NCI-H2081 (cell line): ENCODE measurements around the gene TMEM209.
"Not testable (repeated sequence)": the region's sequence is repeated elsewhere in the genome, so short reads cannot be mapped to it uniquely, and the experiment has no call there.

ENCODE experiments used
- DNase-seq, 2 experiments: peaks; one replicate each; lab custom pipeline; 2025; lab: John Stamatoyannopoulos, UW

TMEM209 gene

DNA sequence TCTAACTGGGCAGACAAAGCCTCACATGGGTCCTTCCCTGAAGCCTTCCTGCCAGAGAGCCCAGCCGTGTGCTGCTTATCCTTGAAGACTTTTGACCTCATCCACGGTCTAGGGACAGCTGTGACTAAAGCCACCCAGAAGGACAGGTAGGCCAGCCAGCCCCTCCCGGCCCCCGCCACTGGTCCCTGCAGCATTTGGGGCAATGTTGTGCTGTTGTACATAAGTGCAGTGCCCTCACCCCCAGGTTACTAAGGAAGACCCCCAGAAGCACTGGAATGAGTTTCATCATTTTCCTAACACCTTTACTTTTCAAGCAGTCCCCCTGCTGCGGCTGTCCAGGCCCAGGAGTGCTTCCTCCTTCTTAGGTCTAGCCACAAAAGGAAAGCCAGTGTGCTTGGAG is 43.0 kb downstream of the TMEM209 start:
- DNase-seq: no peak

- no peak for DNase-seq
These were observed 44.8 kb downstream of the TMEM209 start for GRCh38 chr7:130160455-130160854.

DNA sequence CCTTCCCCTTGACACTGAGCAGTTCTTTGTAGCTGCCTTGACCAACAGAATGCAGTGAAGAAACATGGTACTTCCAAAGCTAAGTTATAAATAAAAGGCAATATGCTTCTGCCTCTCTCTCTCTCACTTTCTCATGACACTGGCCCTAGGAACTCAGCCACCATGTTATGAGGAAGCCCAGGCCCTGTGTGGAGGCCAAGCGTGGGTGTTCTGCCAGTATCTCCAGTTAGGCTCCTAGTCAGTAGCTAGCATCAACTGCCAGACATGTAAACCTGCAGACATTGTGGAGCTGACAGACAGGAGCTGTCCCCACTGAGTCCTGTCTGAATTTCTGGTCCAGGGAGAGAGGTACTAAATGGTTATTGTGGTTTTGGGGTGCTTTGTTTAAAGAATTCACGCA is 45.2 kb downstream of the TMEM209 start:
- no peak for DNase-seq

DNA sequence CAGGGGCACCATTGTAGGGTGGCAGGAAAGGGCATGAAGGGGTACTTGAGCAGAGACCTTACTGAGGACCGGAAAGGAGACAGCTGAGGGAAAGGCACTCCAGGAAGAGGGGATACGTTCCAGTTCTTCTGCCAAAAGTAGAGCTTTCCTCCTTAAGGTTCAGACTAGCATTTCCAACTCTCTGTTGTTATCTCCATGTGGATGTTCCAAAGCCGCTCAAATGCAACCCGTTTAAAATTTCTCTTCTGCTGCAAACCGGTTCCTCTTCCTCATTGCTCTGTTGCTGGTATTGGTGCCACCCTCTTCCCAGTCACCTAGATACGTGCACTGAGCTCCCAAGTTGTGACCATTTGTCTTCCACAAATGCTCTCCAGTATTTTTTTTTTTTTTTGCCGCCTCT is 47.5 kb downstream of the TMEM209 start:
- no peak for DNase-seq

GRCh38 chr7:130156140-130156539 is 49.1 kb downstream of the TMEM209 start:
- no peak for DNase-seq

DNA sequence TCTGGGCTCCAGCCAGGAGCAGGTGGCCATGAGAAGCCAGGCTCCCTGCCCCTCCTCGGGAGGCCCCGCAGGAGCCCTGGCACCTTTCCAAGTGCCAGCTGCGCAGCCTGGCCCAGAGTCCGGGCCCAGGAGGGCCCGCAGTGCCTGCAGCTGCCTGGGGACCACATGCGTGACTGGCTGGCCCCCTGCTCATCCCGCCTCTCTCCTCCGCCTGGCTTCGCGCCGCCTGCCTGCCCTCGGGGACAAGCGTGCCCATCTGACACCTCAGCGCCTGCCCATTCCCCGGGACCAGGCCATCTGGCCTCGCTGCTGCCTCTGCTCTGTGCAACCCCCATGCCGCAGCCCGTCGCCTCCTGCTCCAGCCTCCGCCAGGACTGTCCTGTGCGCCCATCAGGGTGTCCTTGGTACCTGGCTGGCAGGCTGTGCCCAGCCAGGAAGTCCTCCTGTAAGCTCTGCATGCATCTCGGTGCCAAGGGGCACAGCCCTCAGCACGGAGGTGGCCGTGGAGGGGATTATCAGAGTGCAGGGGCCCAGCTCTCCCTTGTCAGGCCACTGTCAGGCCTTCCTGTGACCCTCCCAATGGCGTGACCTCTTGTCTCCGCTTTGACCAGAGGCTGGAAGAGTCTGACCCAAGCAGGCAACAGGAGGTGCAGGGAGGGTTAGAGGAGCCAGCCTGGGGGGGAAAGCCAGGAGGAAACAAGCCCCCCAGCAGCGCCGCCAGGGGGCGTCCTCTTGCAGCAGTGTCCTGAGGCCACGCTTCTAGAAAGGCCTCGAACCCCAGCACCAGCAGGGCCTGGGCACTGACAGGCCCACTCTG is 50.5 kb downstream of the TMEM209 start:
- DNase-seq: peak; percentile 97 to 99

DNA sequence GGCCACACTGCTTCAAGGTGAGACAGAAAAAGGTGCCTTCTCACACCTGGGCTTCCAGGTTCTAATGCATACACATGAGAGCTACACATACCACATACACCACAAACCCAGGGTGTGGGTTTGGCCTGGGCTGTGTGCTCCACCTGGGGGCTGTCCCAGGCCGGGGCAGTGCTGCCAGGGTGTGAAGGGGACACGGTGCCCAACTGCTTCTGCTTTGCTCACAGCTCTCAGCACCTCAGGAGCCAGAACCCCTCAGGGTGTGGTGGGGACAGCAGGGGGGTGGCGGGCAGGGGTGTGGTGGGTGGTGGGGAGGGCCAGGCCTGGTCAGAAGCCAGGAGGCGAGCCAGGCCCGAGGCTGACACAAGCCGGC is 51.1 kb downstream of the TMEM209 start:
- DNase-seq: no peak

DNA sequence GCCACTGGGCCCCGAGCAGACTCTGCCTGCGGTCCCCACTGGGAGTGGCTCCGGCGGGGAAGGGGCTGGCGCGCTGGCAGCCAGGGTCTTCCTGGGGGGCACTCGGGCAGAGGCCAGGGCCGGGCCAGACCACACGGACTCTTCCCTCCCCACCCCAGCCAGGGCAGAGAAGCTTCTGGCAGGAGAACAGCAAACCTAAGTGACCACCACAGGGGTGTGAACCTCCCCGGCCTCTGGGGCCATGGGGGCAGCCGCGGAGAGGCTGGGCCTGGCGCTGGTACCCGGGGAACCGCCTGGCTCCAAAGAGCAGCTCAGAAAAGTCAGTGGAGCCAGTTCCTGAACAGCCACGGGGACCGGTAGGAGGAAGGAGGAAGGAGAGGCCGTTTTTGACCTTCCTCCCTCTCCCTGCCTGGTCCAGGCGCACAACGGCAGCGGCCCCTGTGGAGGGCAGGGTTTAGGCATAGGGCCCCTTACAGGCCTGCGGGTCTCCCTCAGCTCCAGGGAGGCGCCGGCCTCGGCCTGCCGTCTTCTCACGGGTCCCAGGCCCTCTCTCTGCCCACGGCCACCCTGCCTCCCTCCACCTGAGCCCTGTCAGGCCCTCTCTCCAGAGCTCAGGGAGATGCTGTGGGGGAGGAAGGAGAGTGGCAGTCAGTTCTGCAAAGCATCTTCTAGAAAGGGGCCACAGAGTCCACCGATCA is 51.8 kb downstream of the TMEM209 start:
- DNase-seq: no peak

GRCh38 chr7:130152493-130153210 is 52.6 kb downstream of the TMEM209 start:
- no peak for DNase-seq

DNA sequence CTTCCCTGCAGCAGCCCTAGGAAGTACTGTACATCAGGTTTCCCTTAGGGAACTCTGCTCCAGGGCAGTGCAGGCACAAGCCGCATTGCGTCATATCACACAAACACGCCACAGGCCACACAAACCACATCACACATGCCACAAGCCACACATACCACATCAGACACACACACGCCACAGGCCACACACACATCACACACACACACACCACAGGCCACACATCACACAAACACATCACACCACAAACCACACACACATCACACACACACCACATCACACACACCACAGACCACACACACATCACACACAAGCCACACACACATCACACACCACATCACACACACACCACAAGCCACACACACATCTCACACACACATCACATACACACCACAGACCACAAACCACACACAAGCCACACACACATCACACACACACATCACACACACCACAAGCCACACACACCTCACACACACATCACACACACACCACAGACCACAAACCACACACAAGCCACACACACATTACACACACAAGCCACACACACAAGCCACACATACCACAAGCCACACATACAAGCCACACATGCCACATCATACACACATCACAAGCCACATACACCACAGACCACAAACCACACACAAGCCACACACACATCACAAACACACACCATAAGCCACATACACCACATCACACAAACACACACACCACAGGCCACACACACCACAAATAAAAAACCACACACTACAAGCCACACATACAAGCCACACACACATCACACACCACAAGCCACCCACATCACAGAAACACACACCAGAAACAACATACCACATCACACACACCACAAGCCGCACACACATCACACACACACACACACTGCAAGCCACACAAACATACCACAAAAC is 53.4 kb downstream of the TMEM209 start:
- no peak for DNase-seq

DNA sequence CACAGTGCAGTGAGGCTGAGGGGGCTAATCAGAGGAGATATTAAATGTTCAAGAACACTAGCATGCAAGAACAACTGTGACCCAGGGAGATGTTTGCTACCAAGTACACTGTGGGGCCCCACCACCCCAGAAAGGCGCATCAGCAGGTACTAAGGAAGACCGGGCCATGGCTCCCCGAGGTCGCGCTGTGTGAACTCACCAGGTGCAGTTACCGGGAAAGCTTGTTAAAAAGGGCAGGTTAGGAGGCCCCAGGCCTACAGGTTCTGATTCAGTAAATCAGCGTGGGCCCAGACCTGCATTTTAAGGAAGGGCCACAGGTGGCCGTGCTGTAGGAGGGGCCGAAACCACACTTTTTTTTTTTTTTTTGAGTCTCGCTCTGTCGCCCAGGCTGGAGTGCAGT is 54.6 kb downstream of the TMEM209 start:
- no peak for DNase-seq

- DNase-seq: peak; percentile 90 to 95
These were observed 55.7 kb downstream of the TMEM209 start for GRCh38 chr7:130149281-130150139.

GRCh38 chr7:130148561-130148960 is 56.6 kb downstream of the TMEM209 start:
- no peak for DNase-seq

DNA sequence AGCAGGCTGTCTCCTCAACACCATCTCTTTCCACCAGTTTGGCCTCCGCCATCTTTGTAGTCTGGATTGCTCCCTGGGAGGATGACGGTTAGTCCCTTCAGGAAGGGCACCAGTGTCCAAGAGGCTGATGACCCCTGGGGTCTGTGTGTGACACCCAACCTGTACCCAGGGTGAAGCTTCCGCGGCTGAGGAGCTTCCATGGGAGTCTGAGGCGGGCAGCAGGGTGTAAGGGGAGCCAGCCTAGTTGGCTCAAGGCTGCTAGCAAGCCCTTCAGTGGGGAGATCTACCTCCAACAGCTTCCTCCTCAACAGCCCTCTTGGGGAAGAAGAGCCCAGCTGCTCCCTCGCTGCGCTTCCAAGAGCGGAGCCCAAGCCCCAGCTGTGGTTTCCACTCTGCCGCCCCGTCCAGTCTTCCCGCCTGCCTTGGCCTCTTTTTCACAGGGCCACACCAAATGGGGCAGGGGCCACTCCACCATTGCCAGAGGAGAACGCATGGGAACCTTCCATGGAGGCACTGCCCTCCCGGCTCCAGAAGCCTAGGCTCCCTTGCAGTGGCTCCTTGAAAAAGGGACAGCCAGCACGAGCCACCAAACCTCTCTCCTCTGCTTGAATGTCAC is 57.4 kb downstream of the TMEM209 start:
- DNase-seq: no peak

DNA sequence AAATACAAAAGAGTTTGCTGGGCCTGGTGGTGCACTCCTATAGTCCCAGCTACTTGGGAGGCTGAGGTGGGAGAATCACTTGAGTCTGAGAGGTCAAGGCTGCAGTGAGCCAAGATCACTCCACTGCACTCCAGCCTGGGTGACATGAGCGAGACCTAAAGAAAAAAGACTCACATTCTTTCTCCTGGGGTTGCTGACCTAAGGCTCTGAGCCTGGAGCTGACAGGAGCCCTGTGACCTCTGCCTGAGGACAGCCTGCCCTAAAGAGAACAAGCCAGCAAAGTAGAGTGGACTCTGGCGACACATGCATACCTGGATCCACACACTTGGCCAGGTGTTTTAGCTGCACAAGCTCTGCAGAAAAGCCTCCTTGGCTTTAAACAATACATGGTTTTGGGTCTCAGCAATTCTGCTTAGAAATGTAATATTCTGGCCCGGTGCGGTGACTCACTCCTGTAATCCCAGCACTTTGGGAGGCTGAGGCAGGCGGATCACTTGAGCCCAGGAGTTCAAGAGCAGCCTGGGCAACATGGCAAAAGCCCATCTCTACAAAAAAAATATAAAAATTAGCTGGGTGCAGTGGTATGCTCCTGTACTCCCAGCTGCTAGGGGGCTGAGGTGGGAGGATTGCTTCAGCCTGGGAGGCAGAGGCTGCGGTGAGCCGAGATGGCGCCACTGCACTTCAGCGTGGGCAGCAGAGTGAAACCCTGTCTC is 58.4 kb downstream of the TMEM209 start:
- DNase-seq: no peak

DNA sequence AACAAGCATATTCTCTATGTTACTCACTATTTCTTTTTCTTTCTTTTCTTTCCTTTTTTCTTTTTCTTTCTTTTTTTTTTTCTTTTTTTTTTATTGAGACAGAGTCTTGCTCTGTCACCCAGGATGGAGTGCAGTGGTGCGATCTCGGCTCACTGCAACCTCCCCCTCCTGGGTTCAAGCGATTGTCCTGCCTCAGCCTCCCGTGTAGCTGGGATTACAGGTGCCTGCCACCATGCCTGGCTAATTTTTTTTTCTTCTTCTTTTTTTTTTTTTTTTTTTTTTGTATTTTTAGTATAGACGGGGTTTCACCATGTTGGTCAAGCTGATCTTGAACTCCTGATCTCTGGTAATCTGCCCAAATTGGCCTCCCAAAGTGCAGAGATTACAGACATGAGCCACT is 59.1 kb downstream of the TMEM209 start:
- not testable (repeated sequence) for DNase-seq

- no peak for DNase-seq
These were observed 59.6 kb downstream of the TMEM209 start for GRCh38 chr7:130145424-130146100.

DNA sequence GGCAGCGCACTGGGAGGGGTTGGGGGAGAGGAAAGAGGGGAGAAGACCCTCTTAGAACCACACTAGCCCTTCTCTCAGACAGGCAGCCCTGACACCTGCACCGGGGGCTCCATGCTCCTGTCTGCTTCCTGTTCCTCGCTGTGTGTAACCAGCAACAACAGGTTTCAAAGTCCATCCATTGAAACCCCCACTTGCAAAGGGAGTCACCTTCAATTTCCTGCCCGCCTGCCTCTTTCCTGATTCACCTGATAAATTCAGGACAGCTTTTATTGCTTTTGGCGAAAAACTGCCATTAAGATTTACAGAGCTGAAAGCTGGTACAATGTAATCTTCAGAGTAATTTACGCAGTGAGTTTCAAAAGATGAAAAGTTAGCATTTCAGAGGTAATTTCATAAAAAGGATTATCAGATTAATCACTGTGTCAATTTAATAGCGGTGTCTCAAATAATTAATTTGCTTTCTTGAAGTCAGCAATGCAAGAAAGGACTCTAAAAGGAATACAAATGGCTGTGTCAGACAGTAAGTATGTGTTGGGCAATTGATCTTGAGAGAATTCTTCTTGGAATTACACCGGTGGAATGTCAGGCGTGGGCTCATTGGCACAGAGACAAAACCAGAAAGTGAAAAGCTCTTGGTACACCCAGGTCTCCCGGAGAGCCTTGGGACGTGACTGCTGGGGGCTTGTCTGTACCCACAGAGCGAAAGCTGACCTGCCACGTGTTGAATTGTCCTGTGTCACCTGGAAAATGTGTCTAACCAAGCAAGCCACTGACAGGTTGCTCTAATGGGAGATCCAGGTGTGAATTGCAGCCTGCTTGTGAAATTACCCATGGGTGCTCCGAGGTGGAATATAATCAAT is 60.7 kb downstream of the TMEM209 start:
- peak; percentile 21 to 58 for DNase-seq
